ENCODE results near the gene ROBO3. TPM values are rescaled to one million over a fixed set of nuclear protein-coding genes. Genes with fewer than 3 reads are reported as not detected.

The ROBO3 gene
- total RNA-seq, 1 donor from 2014 or later, result 12.6 TPM

DNA sequence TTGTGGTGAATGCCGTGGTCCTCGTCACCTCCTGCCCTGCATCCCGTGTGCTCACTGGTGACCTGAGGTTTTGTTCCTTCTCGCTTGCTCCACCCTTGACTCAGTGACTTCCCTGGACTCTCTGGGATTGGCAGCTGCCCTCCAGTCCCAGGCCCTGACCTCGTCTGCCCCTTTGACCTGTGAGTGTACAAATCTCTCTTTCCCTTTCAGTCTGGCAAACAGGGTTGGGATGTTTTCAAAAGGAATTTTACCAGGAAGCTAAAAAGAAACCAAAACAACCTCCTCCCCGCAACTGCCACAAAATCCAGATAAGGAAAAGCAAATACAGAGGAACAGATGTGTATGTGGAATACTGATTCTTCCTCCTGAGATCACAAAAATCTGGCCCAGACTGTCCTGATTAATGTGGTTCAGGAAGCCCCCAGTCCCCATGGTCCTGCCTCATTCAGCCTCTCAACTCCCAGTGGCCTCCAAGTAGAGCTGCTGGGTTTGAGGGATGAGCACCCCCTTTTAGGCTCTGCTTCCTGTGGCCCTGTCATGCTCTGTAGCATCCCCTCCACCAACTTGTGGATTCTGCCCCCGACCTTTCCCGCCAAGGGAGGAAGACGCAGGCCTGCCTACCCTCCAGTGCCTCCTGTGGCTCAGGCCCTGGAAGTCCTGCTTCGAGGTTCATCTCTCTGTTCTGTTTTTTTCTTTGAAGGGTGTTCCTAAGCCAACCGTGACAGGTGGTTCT is 17.3 kb downstream of the ROBO3 start:
- Histone ChIP-seq H2AFZ (replicated peaks) (no peak overlapping the region), H3K27me3 (peaks cover 2% of the 10 kb centered on the region), H3K79me2 (ENCODE audit: low read depth) (no peaks in the 10 kb centered on the region), H3K36me3 (no peaks in the 10 kb centered on the region), H3K4me3 (no peak overlapping the region), H3K9ac (no peak overlapping the region), H4K20me1 (ENCODE audit: low read depth) (no peaks in the 10 kb centered on the region), H3K4me1 (no peaks in the 10 kb centered on the region), H3F3A (ENCODE audit: low read depth) (no peaks in the 10 kb centered on the region), H3K27ac (no peak overlapping the region), H3K9me3 (ENCODE audit: low read depth) (no peaks in the 10 kb centered on the region), H3K4me2 (no peak overlapping the region)
- DNase-seq (ENCODE audit: low spot score), result no peak
- Mint-ChIP-seq H3K27ac (no peak overlapping the region), H3K27me3 (ENCODE audit: insufficient read depth, low read depth) (peaks cover 15% of the 10 kb centered on the region), H3K36me3 (peaks cover 4% of the 10 kb centered on the region), H3K4me1 (peaks cover 24% of the 10 kb centered on the region), H3K4me3 (no peak overlapping the region), H3K9me3 (no peaks in the 10 kb centered on the region)
- TF ChIP-seq, protein P1, sequence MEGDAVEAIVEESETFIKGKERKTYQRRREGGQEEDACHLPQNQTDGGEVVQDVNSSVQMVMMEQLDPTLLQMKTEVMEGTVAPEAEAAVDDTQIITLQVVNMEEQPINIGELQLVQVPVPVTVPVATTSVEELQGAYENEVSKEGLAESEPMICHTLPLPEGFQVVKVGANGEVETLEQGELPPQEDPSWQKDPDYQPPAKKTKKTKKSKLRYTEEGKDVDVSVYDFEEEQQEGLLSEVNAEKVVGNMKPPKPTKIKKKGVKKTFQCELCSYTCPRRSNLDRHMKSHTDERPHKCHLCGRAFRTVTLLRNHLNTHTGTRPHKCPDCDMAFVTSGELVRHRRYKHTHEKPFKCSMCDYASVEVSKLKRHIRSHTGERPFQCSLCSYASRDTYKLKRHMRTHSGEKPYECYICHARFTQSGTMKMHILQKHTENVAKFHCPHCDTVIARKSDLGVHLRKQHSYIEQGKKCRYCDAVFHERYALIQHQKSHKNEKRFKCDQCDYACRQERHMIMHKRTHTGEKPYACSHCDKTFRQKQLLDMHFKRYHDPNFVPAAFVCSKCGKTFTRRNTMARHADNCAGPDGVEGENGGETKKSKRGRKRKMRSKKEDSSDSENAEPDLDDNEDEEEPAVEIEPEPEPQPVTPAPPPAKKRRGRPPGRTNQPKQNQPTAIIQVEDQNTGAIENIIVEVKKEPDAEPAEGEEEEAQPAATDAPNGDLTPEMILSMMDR (IDR thresholded peaks at IDR 0.05), result no peak
- no peak for TF ChIP-seq EZH2 (IDR thresholded peaks at IDR 0.05)
- TF ChIP-seq EZH2phosphoT487 (IDR thresholded peaks at IDR 0.05), result no peak

DNA sequence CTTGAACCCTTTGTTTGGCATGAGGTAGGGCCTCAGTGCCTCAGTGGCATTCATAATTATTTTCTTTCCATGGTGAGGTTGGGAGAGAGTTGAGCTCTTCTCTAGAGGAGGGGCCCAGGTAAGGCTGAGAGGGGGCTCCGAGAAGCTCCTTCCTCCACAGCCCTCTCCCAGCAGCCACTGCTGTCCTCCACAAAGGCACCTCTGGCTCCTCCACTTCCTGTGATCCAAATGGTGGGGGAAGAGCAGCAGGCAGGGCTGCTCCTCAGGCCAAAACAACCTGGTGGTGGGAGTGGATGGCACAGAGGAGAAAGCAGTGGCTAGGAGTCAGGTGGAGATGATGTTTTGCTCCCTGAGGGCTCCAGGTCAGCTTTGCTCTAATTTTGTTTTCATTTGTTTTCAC is 19.1 kb downstream of the ROBO3 start:
- Mint-ChIP-seq H3K4me3 (no peak overlapping the region), H3K9me3 (no peaks in the 10 kb centered on the region), H3K4me1 (peaks cover 17% of the 10 kb centered on the region), H3K27me3 (ENCODE audit: insufficient read depth, low read depth) (peaks cover 8% of the 10 kb centered on the region), H3K36me3 (peaks cover 1% of the 10 kb centered on the region), H3K27ac (no peak overlapping the region)
- no peak for DNase-seq (ENCODE audit: low spot score)
- H3K4me1 ChIP-seq, result no peaks in the 10 kb centered on the region
- no peak overlapping the region for H3K27ac ChIP-seq
- H3F3A ChIP-seq (ENCODE audit: low read depth), result no peaks in the 10 kb centered on the region
- peaks cover 19% of the 10 kb centered on the region for H3K27me3 ChIP-seq
- H3K4me2 ChIP-seq, result no peak overlapping the region
- TF ChIP-seq EZH2 (IDR thresholded peaks at IDR 0.05) (no peak), EZH2phosphoT487 (IDR thresholded peaks at IDR 0.05) (no peak)
- TF ChIP-seq, protein P1 (IDR thresholded peaks at IDR 0.05), result no peak
- no peaks in the 10 kb centered on the region for H3K79me2 ChIP-seq (ENCODE audit: low read depth)
- H3K9me3 ChIP-seq (ENCODE audit: low read depth), result no peaks in the 10 kb centered on the region
- no peak overlapping the region for H2AFZ ChIP-seq (replicated peaks)
- no peaks in the 10 kb centered on the region for H4K20me1 ChIP-seq (ENCODE audit: low read depth)
- no peak overlapping the region for H3K9ac ChIP-seq
- no peaks in the 10 kb centered on the region for H3K36me3 ChIP-seq
- no peak overlapping the region for H3K4me3 ChIP-seq

DNA sequence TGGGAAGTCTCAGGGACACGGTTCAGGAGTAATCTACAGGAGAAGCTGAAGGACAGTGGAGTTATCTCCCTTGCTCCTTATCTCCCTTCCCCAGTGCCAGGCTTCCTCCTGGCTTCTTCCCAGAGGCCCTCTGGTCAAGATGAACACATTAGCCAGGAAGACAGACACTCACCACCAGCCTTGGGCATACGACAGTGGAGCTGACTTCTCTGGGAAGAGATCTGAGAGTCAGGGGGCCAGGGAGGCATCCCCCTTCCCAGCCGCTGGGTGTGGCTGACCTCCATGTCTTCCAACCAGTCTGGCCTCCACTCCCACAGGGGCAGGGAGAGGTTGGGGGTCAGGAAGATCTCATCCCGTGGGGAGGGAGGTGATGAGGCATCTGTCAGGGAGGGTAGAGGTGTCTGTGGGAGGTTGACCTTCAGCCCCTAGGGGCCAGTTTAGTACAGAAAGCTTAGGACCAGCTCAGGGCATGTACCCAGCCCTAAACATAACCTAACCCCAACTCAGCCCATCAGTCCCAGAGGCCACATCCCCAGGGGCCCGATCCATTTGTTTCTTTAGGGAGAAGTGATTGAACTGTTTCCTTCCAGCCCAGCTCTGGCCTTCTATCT is 19.7 kb downstream of the ROBO3 start:
- no peak overlapping the region for H3K4me3 Mint-ChIP-seq
- DNase-seq (ENCODE audit: low spot score), result no peak
- no peaks in the 10 kb centered on the region for H3F3A ChIP-seq (ENCODE audit: low read depth)

More for the DNA sequence above, 19.7 kb downstream of the ROBO3 start:
- Histone ChIP-seq H4K20me1 (ENCODE audit: low read depth) (no peaks in the 10 kb centered on the region), H3K27me3 (peaks cover 19% of the 10 kb centered on the region), H2AFZ (replicated peaks) (no peak overlapping the region), H3K9ac (no peak overlapping the region), H3K27ac (no peak overlapping the region), H3K4me3 (no peak overlapping the region), H3K9me3 (ENCODE audit: low read depth) (no peaks in the 10 kb centered on the region), H3K36me3 (no peaks in the 10 kb centered on the region), H3K4me2 (no peak overlapping the region), H3K79me2 (ENCODE audit: low read depth) (no peaks in the 10 kb centered on the region), H3K4me1 (no peaks in the 10 kb centered on the region)
- Mint-ChIP-seq H3K36me3 (peaks cover 1% of the 10 kb centered on the region), H3K27me3 (ENCODE audit: insufficient read depth, low read depth) (peaks cover 8% of the 10 kb centered on the region), H3K9me3 (no peaks in the 10 kb centered on the region), H3K27ac (no peak overlapping the region), H3K4me1 (peaks cover 17% of the 10 kb centered on the region)
- TF ChIP-seq EZH2phosphoT487 (IDR thresholded peaks at IDR 0.05), result no peak
- no peak for TF ChIP-seq EZH2 (IDR thresholded peaks at IDR 0.05)
- TF ChIP-seq, protein P1 (IDR thresholded peaks at IDR 0.05), result no peak
